Measurements from ENCODE around the gene AP2A2.

Gene AP2A2

DNA sequence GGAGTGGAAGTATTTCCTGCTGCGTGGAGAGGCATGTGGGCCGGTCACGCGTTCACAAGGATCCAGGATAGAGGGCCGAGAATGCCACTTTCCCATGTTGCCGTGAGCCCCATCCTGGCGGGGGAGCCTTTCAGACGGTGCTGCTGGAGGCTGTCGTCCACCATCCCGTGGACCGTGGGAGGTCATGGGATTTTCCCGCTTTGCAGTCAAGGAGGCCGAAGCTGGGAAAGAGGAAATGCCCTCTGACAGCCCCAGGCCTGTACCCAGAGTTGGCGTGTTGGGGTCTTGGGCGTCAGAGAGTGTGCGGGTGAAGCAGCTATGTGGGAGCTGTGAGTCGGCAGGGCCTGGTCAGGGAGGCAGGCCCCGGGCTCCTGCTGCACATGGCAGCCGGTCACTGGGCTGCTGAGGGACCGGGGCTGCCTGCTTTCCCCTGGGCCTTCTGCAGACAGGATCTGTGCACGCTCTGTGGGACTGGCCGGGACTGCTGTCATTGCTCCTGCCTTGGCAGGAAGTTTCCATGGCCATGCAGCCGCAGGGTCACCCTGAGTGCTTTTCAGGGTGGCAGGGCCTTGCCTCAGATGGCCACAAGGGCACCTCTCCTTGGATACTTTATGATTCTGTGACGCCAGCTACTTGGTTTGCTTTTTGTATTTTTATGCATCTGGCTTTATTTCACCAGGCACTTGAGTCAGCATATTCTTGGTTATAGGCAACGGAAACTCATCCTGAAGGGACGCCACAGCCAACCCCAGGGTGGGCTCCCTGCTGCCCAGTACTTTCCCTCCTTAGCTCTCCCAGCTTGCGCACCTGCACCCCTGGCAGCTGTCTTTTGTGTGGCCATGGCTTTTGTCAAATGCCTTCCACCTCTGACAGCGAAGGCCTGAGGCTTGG, 52.4 kb downstream of the AP2A2 start:
- no peak for DNase-seq

DNA sequence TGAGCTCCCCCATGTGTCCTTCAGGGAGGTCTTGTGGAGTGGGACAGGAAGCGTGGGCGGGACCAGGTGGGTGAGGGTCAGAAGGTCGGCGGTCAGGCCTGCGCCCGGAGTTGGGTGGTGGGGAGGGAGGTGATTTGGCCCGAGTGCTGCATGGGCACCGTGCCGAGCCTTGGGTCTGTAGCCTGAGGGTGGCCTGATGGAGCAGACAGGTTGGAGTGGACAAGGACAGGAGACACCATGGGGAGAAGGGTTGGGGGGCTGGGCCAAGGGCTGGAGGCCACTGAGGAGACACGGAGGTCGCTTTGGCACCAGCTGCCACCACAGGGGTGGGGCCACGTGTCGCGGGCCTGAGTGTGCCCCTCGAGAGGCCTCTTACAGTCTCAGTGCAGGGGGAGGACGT, 53.1 kb downstream of the AP2A2 start:
- no peak for DNase-seq

DNA sequence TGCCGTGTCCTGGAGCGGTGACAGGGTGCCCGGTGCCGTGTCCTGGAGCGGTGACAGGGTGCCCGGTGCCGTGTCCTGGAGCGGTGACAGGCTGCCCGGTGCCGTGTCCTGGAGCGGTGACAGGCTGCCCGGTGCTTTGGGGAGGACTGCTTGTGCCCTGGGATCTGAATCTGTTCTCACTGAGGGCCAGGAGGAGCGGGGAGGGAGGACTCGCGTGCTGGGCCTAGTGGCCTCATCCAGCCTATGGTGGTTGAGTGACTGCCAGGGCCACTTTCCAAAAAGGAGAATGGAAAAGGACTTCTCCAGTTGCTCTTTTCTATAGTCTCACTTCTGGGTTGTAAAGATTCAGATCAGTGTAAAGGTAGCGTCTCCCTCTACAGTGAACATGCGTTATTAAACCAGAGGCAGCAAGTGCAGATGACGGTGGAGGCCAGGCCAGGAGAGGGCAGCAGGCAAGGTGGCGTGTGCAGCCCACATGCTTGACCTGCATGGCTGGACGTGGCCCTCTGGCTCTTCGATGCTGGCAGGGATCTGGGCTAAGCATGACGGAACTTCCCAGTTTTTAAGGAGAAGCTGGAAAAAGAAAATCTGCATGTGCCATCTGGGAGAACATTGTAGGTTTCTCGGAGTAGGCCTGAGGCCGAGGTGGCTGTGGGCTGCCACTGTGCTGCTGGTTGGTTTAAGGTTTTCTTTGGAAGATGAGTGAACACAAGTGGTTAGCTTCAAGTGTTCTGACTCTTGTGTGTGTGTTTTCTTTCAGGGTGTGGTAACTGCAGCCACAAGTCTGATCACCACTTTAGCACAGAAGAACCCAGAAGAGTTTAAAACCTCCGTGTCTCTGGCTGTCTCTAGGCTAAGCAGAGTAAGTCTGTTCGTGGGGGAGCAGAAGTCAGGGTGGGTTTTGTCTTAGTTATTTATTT, 55.0 kb downstream of the AP2A2 start:
- DNase-seq, result no peak

DNA sequence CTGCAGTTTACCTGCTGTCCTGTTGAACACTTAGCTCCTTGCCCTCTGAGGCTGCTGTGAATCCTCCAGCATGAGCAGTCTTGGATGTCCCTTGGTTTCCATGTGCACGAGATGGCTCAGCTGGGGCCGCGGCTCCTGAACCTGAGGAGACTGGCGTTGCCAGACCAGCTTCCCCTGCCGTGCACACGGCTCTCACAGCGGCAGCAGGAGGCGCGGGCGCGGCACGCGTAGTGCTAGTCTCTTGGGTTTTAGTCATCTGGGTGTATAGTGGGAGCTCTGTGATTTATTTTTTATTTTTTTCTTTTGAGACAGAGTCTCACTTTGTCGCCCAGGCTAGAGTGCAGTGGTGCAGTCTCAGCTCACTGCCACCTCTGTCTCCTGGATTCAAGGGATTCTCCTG, 56.1 kb downstream of the AP2A2 start:
- DNase-seq, result no peak

DNA sequence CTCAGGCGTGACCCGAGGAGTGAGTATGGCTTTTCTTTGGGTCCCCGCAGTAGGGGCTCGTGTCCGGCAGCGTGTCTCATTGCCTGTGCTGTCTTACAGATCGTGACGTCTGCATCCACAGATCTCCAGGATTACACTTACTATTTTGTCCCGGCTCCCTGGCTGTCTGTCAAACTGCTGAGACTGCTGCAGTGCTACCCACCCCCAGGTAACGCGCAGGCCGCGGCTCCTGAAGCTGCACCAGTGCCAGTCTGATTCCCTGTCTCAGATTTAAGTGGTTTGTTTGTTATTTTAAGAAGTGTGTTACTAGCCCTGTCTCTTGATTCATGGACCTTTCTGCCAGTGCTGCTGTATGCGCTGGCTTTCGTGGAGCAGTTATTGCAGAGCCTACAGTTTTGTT, 58.9 kb downstream of the AP2A2 start:
- no peak for DNase-seq

DNA sequence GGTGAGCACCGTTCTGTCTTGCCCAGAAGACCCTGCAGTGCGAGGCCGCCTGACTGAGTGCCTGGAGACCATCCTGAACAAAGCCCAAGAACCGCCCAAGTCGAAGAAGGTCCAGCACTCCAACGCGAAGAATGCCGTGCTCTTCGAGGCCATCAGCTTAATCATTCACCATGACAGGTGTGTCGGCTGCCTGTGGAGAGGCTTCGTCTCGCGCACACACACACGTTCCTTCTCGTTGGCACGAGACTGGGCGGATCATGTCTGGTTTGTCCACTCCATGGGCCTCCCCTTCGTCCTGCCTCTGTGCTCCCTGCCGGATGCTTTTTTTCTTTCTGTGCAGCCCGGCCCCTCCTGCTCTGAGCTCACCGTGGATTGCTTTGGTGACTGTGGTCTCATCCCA, 59.7 kb downstream of the AP2A2 start:
- no peak for DNase-seq

DNA sequence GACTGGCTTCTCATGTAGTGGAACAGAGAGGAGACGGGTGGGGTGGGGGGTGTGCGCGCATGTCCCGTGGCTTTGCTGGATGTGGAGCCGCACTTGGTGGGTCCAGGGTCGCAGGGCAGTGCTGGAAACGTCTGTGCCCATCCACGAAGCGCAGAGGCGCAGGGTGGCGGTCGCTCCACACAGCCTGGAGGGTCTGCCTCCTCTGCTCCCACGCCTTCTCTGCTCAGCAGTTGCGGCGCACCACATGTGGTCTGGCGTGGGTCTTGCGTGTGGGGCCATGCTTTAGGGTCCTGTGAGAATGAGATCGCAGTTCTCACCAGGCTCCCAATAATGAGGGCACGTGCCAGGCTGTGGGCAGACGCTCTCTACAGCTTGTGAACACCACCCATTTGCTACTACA, 60.2 kb downstream of the AP2A2 start:
- no peak for DNase-seq

DNA sequence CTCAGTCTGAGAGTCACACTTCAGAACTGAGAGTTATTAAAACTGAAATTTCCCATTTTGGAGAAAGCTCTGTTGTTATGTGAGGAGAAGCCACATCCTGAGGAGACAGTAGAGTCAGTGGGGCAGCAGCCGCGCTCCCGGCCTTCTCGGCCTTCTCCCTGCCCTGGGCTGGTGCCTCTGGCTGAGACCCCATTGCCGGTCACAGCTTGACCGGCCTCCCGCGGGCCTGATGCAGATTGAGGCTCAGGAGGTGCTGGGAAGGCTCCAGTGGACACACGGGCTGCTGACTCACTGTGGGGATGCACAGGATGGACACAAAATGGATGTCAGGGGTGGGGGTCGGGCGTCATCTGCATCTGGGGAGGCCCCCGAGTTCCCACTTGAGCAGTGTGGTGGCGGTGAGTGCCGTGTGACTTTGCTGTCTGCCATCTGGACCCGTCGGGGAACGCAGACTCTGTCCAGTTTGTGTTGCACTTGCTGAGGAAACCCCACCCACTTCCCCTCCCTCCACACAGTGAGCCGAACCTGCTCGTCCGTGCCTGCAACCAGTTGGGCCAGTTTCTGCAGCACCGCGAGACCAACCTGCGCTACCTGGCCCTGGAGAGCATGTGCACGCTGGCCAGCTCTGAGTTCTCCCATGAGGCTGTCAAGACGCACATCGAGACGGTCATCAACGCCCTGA, 60.7 kb downstream of the AP2A2 start:
- no peak for DNase-seq

DNA sequence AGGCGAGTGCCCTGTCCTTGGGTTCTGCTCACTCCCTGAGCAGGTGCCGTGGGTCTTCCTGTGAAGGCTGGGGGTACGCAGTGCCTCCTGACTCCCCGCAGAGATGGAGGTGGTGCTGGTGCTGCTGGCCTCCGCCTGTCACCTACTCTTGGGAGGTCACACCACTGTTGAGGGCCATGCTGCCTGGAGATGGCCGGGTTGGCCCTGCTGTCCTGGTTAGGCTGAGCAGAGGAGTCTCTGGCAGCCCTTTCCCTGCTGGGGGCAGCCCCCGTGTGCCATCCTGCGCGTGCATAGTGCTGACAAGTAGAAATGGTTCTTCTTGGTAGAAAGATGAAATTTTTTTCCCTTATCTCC, 61.3 kb downstream of the AP2A2 start:
- no peak for DNase-seq

DNA sequence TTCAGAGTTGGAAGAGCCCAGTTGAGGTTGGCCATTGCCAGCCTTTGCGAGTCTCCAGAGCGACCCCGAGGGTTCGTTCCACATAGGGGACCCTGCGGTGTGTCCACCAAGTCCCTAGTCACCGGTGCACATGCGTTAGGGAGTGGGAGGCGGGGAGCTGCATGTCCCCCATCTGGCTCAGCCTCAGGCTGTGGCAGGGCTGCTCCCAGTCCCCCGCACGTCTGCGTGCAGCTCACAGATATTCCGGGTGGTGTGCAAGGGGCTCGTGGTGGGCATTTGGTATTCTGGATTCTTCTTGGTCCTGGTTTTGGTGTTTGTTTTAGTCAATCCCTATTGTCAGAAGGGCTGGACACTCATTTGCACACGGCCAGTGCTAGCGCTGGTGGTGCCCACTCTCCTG, 62.0 kb downstream of the AP2A2 start:
- no peak for DNase-seq

DNA sequence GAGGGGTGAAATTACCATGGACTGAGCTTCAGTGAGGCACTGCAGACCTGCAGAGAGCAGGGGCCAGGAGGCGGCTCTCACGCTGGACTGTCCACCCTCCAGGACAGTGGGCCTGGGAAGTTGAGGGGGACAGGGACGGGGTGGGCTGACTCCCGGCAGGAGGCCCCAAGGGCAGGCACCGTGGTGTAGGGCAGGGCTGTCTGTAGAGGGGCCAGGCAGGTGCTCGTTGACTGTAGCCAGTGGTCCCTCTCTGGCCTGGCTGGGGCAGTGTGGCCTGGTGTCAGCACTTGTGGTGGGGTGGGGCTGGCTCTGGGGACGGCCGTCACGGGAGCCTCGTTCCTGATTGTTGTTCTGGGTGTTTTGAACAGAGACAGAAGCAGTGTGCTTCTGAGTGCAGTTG, 64.4 kb downstream of the AP2A2 start:
- DNase-seq, result no peak

DNA sequence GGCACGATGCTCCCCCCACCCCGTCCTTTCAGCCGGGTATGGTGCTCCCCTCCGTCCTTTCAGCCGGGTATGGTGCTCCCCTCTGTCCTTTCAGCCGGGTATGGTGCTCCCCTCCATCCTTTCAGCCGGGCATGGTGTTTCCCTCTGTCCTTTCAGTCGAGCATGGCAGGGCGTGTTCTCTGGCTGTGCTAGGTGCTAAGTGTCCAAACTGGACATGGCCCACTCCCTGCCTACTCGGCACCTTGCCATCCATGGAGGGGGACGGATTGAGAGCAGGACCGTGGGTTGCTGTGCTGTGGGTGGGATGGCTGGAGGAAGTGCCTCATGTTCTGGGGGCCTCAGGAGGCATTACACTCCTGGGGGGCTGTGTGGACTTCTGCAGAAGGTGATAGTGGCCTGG, 65.4 kb downstream of the AP2A2 start:
- DNase-seq, result no peak

DNA sequence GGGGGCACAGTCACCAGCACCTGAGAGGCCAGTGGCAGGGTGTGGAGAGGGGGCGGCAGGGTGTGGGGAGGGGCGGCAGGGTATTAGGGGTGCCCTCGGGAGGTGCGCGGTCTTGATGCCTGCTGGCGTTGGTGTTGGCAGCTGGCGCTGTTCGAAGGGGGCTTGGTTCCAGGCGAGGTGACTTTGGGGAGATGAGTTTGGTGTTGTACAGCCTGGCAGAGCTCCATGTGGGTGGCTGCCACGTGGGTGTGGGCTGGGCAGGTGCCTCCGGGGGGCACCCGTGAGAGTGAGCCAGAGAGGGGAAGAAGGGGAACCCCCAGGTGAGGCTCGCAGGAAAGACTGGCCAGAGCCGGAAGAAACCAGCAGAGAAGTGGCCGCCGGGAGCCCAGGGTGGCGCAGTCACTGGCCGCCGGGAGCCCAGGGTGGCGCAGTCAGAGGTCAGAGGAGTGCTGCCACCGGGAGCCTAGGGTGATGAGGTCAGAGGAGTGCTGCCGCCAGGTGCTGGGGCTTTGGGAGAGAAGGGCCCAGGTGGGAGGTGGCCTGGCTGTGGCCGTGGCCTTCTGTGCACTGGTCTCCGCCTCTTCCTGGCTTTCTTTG, 66.1 kb downstream of the AP2A2 start:
- DNase-seq, result no peak

DNA sequence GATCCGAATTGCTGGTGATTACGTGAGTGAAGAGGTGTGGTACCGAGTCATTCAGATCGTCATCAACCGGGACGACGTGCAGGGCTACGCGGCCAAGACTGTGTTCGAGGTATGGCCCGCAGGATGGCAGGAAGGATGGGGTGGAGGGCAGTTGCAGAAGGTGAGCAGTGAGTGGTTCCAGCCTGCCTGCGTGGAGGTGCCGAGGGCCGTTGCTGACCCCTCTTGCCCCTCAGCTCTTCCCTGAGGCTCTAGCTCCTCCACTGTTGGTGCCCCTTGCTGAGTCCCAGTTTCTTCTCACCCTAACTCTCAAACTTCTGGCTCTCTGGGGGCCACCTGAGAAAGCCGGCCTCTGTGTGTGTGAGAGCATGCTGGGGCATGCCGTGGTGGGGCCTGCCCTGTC, 66.9 kb downstream of the AP2A2 start:
- no peak for DNase-seq

DNA sequence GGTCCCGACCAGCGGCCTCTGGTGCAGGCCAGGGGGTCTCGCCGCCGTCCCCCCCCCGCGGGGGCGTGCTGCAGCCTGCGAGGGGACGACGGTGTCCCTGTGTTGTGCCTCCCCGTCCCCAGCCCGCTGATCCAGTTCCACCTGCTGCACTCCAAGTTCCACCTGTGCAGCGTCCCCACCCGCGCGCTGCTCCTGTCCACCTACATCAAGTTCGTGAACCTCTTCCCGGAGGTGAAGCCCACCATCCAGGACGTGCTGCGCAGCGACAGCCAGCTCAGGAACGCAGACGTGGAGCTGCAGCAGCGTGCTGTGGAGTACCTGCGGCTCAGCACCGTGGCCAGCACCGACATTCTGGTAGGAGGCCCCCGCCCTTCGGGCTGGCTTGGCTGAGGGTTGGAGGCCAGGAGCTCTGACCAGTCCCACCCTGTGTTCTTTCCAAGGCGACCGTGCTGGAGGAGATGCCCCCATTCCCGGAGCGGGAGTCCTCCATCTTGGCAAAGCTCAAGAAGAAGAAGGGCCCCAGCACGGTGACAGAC, 68.0 kb downstream of the AP2A2 start:
- no peak for DNase-seq

DNA sequence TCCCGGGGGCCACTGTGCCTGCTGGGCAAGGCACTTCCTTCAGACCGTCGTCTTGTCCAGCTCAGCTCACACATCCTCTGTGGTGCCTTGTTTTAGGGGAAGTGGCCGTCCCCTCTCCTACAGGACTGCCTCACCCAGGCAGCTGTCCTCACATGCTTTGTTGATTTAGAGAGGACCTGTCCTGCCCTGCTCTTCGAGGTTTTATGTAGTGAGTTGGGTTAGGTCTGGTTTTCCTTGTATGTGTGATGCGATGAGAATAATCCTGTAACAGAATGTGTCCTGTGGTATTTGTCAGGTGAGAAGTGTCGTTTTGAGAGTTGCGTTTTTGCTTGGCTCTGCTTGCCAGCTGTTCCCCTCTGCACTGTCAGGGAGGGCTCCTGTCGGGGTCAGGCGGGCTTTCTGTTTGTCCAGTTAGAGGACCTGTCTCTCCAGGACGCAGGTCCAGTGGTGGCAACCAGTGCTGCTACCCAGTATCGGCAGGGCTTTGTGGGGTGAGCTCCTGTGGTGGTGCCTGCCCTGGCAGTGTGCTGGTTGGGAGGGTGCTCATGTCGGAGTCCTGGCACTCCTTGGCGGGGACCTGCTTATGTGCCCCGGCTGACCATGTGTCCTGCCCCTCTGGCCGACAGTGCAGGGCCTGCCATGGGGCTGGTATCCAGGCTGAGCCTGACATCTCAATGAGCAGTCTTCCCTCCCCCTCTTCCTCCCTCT, 69.5 kb downstream of the AP2A2 start:
- no peak for DNase-seq

DNA sequence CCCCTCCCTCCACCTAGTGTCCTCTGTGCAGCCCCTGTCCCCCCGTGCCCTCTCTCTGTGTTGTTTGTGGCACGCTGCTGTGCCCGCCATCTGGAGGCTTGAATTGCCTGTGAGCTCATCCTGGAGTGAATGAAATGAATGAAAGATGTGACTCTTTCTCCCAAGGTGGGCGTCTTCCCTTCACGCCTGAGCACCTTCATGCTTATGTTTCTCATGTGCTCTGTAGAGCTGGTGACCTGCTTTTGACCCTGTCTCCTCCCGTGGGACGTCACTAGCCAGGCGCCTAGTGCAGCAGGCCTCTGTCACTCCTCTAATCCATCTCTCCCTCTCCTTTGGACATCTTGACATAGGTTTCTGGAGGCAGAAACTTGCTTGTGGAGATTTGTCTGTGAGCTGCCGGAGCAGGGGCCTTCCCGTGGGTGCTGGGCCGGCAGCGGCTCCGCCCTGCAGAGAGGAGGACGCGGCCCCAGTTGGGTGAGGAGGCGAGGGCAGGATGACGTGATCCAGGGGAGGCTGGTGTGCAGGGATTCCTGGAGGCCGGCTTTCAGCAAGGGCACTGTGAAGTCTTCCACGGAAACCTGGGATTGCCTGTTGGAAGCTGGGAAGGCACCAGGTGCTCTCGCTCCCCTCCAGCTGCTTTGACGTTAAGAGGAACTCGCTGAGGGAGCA, 70.2 kb downstream of the AP2A2 start:
- no peak for DNase-seq

DNA sequence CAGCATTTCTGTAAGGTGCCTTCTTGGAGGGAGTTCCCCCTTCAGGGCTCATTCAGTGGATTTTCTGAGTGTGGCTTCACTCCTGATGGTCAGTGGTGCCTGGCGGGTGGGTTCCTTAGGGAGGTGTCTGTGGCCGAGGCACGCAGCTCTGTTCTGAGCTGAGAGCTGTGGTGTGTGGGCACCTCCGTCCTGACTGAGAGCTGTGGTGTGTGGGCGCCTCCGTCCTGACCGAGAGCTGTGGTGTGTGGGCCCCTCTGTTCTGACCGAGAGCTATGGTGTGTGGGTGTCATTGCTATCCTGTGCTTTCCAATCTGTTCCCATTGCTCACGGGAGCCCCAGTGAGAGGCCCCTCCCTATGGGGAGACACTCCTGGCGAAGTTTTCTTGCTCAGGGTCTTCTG, 71.0 kb downstream of the AP2A2 start:
- no peak for DNase-seq

DNA sequence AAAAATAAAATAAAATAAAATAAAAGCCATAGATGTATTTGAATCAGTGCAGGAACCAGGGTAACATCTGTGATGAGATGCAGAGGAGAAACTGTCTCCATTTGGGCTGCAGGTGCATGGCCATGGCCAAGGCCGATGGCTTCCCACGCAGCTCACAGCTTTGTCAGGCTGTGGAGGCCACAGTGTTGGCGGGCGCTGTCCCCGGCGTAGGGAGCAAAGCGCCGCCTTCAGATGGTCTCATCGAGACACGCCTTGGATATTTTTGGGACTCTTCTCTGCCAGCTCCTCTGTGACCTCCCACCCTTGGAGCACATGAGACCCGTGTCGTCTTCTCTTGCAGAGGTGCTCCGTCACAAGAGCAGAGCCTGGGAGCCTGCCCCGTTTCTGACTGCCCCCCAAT, 72.2 kb downstream of the AP2A2 start:
- DNase-seq, result no peak

DNA sequence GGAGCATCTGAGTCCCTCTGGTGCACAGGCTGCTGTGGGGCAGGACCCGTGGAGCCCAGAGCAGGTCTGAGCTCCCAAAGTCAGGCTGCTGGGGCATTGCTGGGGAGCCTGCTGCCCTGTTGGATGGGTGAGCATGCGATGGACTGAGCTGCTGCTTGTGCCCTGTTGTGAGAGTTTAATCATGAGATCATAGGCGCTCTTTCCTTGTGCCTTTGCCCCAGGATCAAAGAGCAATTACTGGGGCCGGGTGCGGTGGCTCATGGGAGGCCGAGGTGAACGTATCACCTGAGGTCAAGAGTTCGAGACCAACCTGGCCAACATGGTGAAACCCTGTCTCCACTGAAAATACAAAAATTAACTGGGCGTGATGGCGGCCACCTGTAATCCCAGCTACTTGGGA, 73.3 kb downstream of the AP2A2 start:
- DNase-seq, result no peak
